Dedifferentiated amniotic fluid mesenchymal stem cell (primary cell): Measurements from ENCODE around the gene FGF18.
"Not testable (repeated sequence)": the region's sequence is repeated elsewhere in the genome, so short reads cannot be mapped to it uniquely, and the experiment has no call there.

Source experiments
- DNase-seq: peaks from one replicate; pipeline ENCODE4 v3.0.0-alpha.2; 2016; ENCODE audit errors: extremely low spot score

The FGF18 gene

DNA sequence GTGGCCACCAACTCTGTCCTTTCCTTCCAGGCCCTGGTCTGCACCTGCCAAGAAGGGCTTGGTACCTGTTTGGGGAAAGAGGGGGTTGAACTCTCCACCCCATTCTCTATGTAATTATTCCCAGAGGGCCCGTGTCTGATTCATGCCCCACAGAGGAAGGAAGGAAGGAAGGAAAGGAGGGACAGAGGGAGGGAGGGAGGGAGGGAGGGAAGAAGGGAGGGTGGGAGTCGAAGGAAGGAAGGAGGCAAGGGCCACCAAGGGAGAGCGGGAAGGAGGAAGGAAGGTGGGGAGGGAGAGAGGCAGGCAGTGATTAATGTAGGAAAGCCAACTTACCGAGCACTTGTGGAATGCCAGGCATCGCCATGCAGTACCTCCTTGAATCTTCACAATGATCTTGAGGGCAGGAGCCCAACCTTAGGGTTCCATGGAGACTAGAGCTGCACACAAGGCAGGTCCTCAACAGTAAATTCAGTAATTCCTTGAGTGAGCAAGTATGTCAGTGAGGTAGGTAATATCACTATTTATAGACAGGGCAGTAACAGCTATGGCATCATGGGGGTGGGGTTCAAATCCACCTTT, 75.8 kb downstream of the FGF18 start:
- no peak for DNase-seq

DNA sequence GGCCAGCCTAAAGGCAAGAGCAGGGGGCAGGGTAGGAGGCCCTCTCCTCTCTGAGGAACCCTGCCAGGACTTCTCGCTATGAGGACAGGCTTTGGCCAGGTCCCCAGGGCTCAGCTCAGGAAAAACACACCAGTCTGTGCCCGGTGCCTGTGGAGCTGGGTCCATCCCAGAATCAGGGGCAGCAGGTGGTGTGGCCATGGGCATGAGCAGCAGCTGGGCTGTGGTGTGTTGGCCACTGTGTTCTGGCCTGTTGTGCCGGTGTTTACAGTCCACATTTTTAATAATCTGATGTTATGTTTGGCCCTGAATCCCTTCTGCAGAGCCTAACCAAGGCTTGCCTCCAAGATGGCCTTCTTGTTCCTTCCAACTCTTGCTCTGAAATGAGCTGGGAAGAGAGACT, 77.0 kb downstream of the FGF18 start:
- DNase-seq: no peak

DNA sequence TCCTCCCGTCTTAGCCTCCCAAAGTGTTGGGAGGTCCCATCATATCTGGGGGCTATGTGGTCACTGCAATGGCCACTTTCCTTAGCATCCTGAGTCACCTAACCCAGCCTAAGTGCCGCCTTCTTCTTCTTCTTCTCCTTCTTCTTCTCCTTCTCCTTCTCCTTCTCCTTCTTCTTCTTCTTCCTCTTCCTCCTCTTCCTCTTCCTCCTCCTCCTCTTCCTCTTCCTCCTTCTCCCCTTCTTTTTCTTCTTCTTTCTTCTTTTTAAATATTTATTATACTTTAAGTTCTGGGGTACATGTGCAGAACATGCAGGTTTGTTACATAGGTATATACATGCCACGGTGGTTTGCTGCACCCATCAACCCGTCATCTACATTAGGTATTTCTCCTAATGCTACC, 78.0 kb downstream of the FGF18 start:
- not testable (repeated sequence) for DNase-seq

DNA sequence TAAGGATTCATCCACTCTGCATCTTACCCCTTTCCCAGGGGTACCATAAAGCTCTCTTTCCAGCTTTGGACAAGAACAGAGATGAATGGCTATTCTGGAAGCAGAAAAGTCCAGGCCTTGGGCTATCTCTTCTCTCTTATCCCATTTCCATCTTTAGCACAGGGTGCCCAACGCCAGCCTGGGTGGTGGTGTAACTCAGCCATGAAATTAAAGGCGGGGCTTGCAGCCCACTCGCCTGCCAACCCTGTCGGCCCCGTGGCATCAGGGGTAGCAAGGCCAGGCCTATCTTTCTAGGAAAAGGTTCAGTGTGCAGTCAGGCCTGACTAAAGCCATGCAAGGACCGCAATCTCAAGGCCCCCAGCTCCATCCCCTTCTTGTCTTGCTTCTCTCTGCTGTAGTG, 78.7 kb downstream of the FGF18 start:
- no peak for DNase-seq

DNA sequence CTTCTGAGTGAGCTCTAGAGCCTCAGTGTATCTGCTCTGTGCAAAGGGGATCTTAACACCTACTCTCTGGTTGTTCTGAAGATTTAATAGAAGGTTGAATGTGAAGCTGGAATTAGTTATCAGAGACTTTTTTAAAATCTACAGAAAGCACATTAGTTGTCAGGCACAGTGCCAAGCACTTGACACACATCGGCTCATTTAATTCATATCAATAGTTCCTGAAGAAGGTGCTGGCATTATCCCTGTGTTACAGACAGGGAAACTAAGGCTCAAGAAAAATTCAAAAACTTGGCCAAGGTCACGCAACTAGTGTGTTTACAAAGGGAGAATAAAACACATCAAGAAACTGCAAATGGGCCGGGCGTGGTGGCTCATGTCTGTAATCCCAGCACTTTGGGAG, 80.2 kb downstream of the FGF18 start:
- no peak for DNase-seq

DNA sequence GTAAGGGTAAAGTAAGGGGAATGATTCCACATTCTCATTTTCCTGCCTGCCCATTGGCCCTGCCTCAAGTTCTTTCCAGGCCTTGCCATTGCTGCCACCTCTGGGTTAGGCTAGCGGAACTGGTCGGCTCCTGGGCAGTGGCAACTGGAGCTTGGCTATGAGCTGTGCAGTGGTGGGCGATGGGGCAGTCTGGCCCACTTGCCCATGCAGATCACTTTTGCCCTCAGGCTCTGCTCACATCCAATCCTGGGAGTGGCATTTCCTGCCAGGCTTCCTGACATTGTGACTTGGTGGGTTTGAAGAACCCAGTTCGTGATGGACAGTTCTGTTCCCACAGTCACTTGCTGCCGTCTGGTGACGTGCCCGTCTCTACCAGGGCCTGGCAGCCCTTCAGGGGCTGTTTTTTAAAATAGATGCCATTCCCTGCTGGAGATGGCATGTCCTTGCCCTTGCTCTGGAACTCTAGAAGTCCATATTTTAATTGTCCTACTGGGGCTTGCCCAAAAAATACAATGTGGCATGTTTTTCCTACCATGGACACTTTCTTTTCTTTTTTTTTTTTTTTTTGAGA, 86.1 kb downstream of the FGF18 start:
- DNase-seq: no peak

DNA sequence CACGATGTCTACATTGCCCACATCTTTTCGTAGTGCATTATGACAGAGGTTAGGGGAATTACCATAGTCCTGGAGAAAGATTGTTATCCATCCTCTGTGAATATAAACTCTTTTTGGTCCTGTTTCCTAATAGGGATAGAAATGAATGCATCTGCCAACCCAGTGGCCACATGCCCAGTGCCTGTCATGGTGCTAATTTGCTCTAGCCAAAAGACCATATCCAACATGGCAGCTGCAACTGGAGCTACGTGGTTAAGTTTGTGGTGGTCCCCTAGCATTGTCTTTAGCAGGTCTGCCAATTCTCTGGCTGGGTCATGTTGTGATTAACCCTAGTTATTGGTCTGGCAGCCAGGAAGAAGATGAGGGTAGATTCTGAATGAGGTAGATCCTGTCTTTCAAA, 87.5 kb downstream of the FGF18 start:
- DNase-seq: no peak
